Measurements from ENCODE around the gene CLSTN2. TPM values are rescaled to one million over a fixed set of nuclear protein-coding genes. Genes with fewer than 3 reads are reported as not detected.

The CLSTN2 gene
- total RNA-seq, 1 experiment from 2014 or later, result 0.68 TPM

DNA sequence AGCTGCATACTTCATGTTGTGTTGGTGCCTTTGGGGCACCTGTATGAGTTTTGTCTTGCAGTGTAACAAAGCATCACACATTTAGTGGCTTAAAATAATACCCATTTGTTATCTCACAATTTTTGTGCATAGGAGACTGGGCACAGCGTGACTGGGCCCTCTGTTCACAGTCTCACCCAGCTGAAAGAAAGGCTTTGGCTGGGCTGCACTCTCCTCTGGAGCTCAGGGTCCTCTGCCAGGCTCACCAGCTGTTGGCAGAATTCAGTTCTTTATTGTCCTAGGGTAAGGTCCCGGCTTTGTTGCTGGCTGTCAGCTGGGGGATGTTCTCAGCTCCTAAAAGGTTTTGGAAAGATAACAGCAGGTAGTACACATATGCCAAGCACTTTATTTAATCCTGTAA is 263.3 kb downstream of the CLSTN2 start:
- Histone ChIP-seq H2BK15ac (ENCODE audit: low read depth, low read length) (no peak overlapping the region), H3K4ac (ENCODE audit: low read depth, low read length) (no peak overlapping the region), H3K27ac (ENCODE audit: insufficient read length, low read depth, low read length) (no peak overlapping the region), H3K4me1 (ENCODE audit: insufficient read depth, low read length) (peaks cover 3% of the 10 kb centered on the region; the same call in 1 of the 2 replicates), H3K4me2 (ENCODE audit: insufficient read depth, insufficient read length, low read length) (no peak overlapping the region), H3K14ac (ENCODE audit: insufficient read depth, low read length) (no peak overlapping the region), H4K20me1 (ENCODE audit: control insufficient read depth, insufficient read depth, insufficient read length) (no peaks in the 10 kb centered on the region), H3T11ph (ENCODE audit: low read length) (no peak overlapping the region), H4K8ac (replicated peaks; ENCODE audit: insufficient read length, low read depth, low read length) (no peak overlapping the region), H4K91ac (ENCODE audit: insufficient read length, low read depth, low read length) (no peak overlapping the region), H4K5ac (ENCODE audit: insufficient read length, low read depth, low read length) (no peak overlapping the region), H2AK5ac (ENCODE audit: insufficient read length, low read length) (no peak overlapping the region), H3K23ac (ENCODE audit: insufficient read length, low read depth, low read length) (no peak overlapping the region), H2BK20ac (ENCODE audit: low read depth, low read length, poor library complexity, severe bottlenecking) (no peak overlapping the region), H3K9ac (ENCODE audit: extremely low read depth, insufficient read length, low read length) (no peak overlapping the region), H3K79me2 (ENCODE audit: insufficient read depth, low read length) (no peaks in the 10 kb centered on the region), H2AFZ (ENCODE audit: low read length) (no peak overlapping the region), H3K23me2 (ENCODE audit: insufficient read length, low read depth, low read length, poor library complexity, severe bottlenecking) (no peaks in the 10 kb centered on the region), H3K18ac (ENCODE audit: insufficient read length, low read depth, low read length) (no peak overlapping the region), H3K9me3 (ENCODE audit: control insufficient read depth, low read depth, low read length) (no peaks in the 10 kb centered on the region), H3K56ac (ENCODE audit: insufficient read length, low read depth, low read length) (no peak overlapping the region), H3K79me1 (ENCODE audit: insufficient read depth, low read depth, low read length, poor library complexity, severe bottlenecking) (no peaks in the 10 kb centered on the region), H2BK120ac (ENCODE audit: low read depth, low read length, poor library complexity, severe bottlenecking) (no peak overlapping the region), H2BK12ac (ENCODE audit: insufficient read length, low read depth, low read length) (no peak overlapping the region), H2BK5ac (ENCODE audit: insufficient read length, low read length) (no peak overlapping the region), H3K27me3 (ENCODE audit: insufficient read depth, low read length) (no peaks in the 10 kb centered on the region)
- DNase-seq, result no peak
- Mint-ChIP-seq H3K27me3 (ENCODE audit: low read depth) (no peaks in the 10 kb centered on the region; the same call in 1 of the 2 replicates), H3K36me3 (ENCODE audit: insufficient read depth in 1 of 3, low read depth in 3 of 3) (peaks cover 7 to 17% (median 7%) of the 10 kb centered on the region in 3 experiments; a peak in 5 of 7 replicates), H3K4me1 (peaks cover 43 to 45% of the 10 kb centered on the region in 2 experiments), H3K9me3 (peaks cover 12 to 14% of the 10 kb centered on the region in 2 experiments), H3K27ac (no peak overlapping the region), H3K4me3 (no peak overlapping the region)
- TF ChIP-seq, protein P1, sequence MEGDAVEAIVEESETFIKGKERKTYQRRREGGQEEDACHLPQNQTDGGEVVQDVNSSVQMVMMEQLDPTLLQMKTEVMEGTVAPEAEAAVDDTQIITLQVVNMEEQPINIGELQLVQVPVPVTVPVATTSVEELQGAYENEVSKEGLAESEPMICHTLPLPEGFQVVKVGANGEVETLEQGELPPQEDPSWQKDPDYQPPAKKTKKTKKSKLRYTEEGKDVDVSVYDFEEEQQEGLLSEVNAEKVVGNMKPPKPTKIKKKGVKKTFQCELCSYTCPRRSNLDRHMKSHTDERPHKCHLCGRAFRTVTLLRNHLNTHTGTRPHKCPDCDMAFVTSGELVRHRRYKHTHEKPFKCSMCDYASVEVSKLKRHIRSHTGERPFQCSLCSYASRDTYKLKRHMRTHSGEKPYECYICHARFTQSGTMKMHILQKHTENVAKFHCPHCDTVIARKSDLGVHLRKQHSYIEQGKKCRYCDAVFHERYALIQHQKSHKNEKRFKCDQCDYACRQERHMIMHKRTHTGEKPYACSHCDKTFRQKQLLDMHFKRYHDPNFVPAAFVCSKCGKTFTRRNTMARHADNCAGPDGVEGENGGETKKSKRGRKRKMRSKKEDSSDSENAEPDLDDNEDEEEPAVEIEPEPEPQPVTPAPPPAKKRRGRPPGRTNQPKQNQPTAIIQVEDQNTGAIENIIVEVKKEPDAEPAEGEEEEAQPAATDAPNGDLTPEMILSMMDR (conservative IDR thresholded peaks at IDR 0.05), result no peak
- no CpG with 5 or more reads among the region's 2 CpGs for WGBS (ENCODE audit: extremely low coverage, insufficient read length, low lambda C conversion rate)

All from H9 (cell line).